Pulmonary artery endothelial cell (primary cell): Measurements from ENCODE around the gene POLR2E. TPM values are rescaled to one million over a fixed set of nuclear protein-coding genes. Genes with fewer than 3 reads are reported as not detected.

ENCODE experiments used
- total RNA-seq: library from RNA; depleted of rRNA; stranded (reverse); fragments of >200 nt; gene quantifications from 2 replicates; pipeline ENCODE4 v1.2.3, GENCODE V29; 2014

Gene POLR2E
- total RNA-seq, 1 donor from 2014 or later, result 133 TPM

Other genes with a start within 250 kb of the POLR2E start
- not detected in 2 replicates for gene ELANE, start 243.1 kb downstream of the POLR2E start, total RNA-seq
- 0.49 and 3.6 TPM in 2 replicates for gene CFD, start 235.7 kb downstream of the POLR2E start, total RNA-seq
- gene MED16, start 202.2 kb downstream of the POLR2E start, total RNA-seq, result 22.9 and 27.0 TPM in 2 replicates
- gene RNU6-9, start 201.9 kb downstream of the POLR2E start, total RNA-seq, result not detected in 2 replicates
- gene R3HDM4, start 182.2 kb downstream of the POLR2E start, total RNA-seq, result 22.8 and 29.1 TPM in 2 replicates
- not detected in 2 replicates for gene KISS1R, start 178.0 kb downstream of the POLR2E start, total RNA-seq
- 8.0 and 9.6 TPM in 2 replicates for gene ARID3A, start 169.3 kb downstream of the POLR2E start, total RNA-seq
- gene WDR18, start 111.0 kb downstream of the POLR2E start, total RNA-seq, result 106 and 115 TPM in 2 replicates
- 0.39 and 0.59 TPM in 2 replicates for gene GRIN3B, start 95.0 kb downstream of the POLR2E start, total RNA-seq
- gene TMEM259, start 74.3 kb downstream of the POLR2E start, total RNA-seq, result 49.5 and 65.1 TPM in 2 replicates
- gene RNU6-2, start 73.9 kb downstream of the POLR2E start, total RNA-seq, result not detected in 2 replicates
- gene CNN2, start 68.8 kb downstream of the POLR2E start, total RNA-seq, result 159 and 188 TPM in 2 replicates
- gene ABCA7, start 55.3 kb downstream of the POLR2E start, total RNA-seq, result 3.5 and 5.9 TPM in 2 replicates
- gene ARHGAP45, start 28.2 kb downstream of the POLR2E start, total RNA-seq, result 10.2 and 20.2 TPM in 2 replicates
- 380 and 410 TPM in 2 replicates for gene GPX4, start 8.6 kb upstream of the POLR2E start, total RNA-seq
- 30.4 and 55.0 TPM in 2 replicates for gene SBNO2, start 78.9 kb upstream of the POLR2E start, total RNA-seq
- gene STK11, start 110.4 kb upstream of the POLR2E start, total RNA-seq, result 100 and 131 TPM in 2 replicates
- gene CBARP, start 142.6 kb upstream of the POLR2E start, total RNA-seq, result 2.1 and 2.2 TPM in 2 replicates
- gene ATP5F1D, start 146.4 kb upstream of the POLR2E start, total RNA-seq, result 21.4 and 28.9 TPM in 2 replicates
- 11.4 and 13.4 TPM in 2 replicates for gene MIDN, start 153.2 kb upstream of the POLR2E start, total RNA-seq
- gene CIRBP, start 174.0 kb upstream of the POLR2E start, total RNA-seq, result 99.5 and 247 TPM in 2 replicates
- 19.1 and 26.0 TPM in 2 replicates for gene FAM174C, start 180.2 kb upstream of the POLR2E start, total RNA-seq
- 0.07 TPM in 1 of 2 replicates, not detected in the other for gene EFNA2, start 190.5 kb upstream of the POLR2E start, total RNA-seq